H1 (cell line): ENCODE data around the gene LRCH2. TPM values are rescaled to one million over a fixed set of nuclear protein-coding genes. Genes with fewer than 3 reads are reported as not detected.
A peak's percentile ranks its signal among the peaks of the same experiment; 100 is the strongest.

Experiments used
- ASH2L ChIP-seq: fragments of 200-600, 300-600 bp; sonication (generic); IDR thresholded peaks from one replicate; pipeline ENCODE4 v1.7.1; 2017; ENCODE audit warnings: low read length
- CHD2 ChIP-seq: IDR thresholded peaks from 2 replicates; pipeline ENCODE4 v1.6.1; 2012; ENCODE audit warnings: low read length, improper control_type of control experiment
- CTBP2 ChIP-seq: IDR thresholded peaks from 2 replicates; pipeline ENCODE4 v1.7.0; 2011; ENCODE audit warnings: borderline replicate concordance, mild to moderate bottlenecking, moderate library complexity, mixed read lengths, low read length; ENCODE audit not compliant: insufficient read depth, insufficient read length
- EZH2 ChIP-seq: fragments of 200-600 bp; sonication (generic); IDR thresholded peaks from 2 replicates; pipeline ENCODE4 v1.7.1; 2012; ENCODE audit warnings: low read depth, mild to moderate bottlenecking, moderate library complexity, low read length, inconsistent platforms; ENCODE audit not compliant: severe bottlenecking
- FOSL1 ChIP-seq: IDR thresholded peaks from 2 replicates; pipeline ENCODE4 v1.6.1; 2011; ENCODE audit warnings: mild to moderate bottlenecking, low read depth, low read length, moderate library complexity; ENCODE audit not compliant: insufficient read depth
- HDAC2 ChIP-seq, 2 experiments: fragments of 300-600 bp in 1 of 2; sonication (generic) in 1 of 2; IDR thresholded peaks; 2 replicates each; pipeline ENCODE4 v1.6.1; 2011 to 2012; ENCODE audit warnings: low read depth in 2 of 2, low read length in 2 of 2, mild to moderate bottlenecking in 2 of 2, moderate library complexity in 2 of 2, borderline replicate concordance in 1 of 2, inconsistent platforms in 1 of 2
- KDM1A ChIP-seq: fragments of 200-600, 300-600 bp; sonication (generic); IDR thresholded peaks from 2 replicates; pipeline ENCODE4 v1.7.1; 2016; ENCODE audit warnings: mild to moderate bottlenecking, low read length, borderline replicate concordance
- KDM4A ChIP-seq: IDR thresholded peaks from one replicate; pipeline ENCODE4 v1.7.1; 2012; ENCODE audit warnings: low read depth, mild to moderate bottlenecking, moderate library complexity, low read length, inconsistent platforms; ENCODE audit not compliant: severe bottlenecking
- KDM5A ChIP-seq: fragments of 200-600 bp; IDR thresholded peaks from 2 replicates; pipeline ENCODE4 v1.7.1; 2012; ENCODE audit warnings: mild to moderate bottlenecking, low read length, inconsistent platforms, mixed read lengths
- MAFK ChIP-seq: IDR thresholded peaks from 2 replicates; pipeline ENCODE4 v1.6.1; 2012; ENCODE audit warnings: low read depth, mild to moderate bottlenecking, improper control_type of control experiment, low read length
- RNF2 ChIP-seq: fragments of 200-900, 300-1000 bp; sonication (generic); IDR thresholded peaks from 2 replicates; pipeline ENCODE4 v1.7.1; 2016; ENCODE audit warnings: borderline replicate concordance, low read depth, mild to moderate bottlenecking, antibody characterized with exemption, low read length; ENCODE audit not compliant: poor library complexity, severe bottlenecking; ENCODE audit errors: missing control alignments
- RXRA ChIP-seq: IDR thresholded peaks from 2 replicates; pipeline ENCODE4 v1.6.1; 2011; ENCODE audit warnings: low read depth, mild to moderate bottlenecking, low read length, moderate library complexity; ENCODE audit not compliant: insufficient read depth
- SIN3A ChIP-seq, 2 experiments: IDR thresholded peaks in 1 of 2; conservative IDR thresholded peaks in 1 of 2; 2 replicates each; pipeline ENCODE4 v1.6.1; 2011 to 2012; ENCODE audit warnings: low read length in 2 of 2, improper control_type of control experiment in 1 of 2, low read depth in 1 of 2, mild to moderate bottlenecking in 1 of 2
- SP1 ChIP-seq: IDR thresholded peaks from 2 replicates; pipeline ENCODE4 v1.6.1; 2011; ENCODE audit warnings: low read depth, low read length
- TAF7 ChIP-seq: optimal IDR thresholded peaks from 2 replicates; pipeline ENCODE3; 2011; ENCODE audit warnings: low read depth, mild to moderate bottlenecking, inconsistent platforms, low read length, moderate library complexity, borderline replicate concordance
- TBP ChIP-seq: IDR thresholded peaks from 2 replicates; pipeline ENCODE4 v1.6.1; 2011; ENCODE audit warnings: low read depth, low read length, improper control_type of control experiment
- TEAD4 ChIP-seq: IDR thresholded peaks from 2 replicates; pipeline ENCODE4 v1.6.1; 2012; ENCODE audit warnings: low read depth, low read length, inconsistent platforms, mixed read lengths
- polyA plus RNA-seq, 7 experiments: library from polyadenylated mRNA; depleted of rRNA in 3 of 7; stranded (reverse) in 5 of 7; unstranded in 2 of 7; fragments of >200 nt in 5 of 7; fragments of 200-250 nt in 2 of 7; gene quantifications; 1 replicate in 5 of 7; 2 replicates in 1 of 7; 4 replicates in 1 of 7; pipeline versions ENCODE4 v1.2.1 to v1.2.3, GENCODE V29; 2011 to 2013; ENCODE audit warnings: missing spikeins in 2 of 7, mixed read lengths in 2 of 7
- total RNA-seq: library from RNA; stranded (reverse); fragmentation: NEBNext Ultra II Directional; extraction: Animal tissue kit (Norgen Biotek cat#: 25700); gene quantifications from 2 replicates; pipeline ENCODE4 v1.2.1, GENCODE V29; 2021

Gene LRCH2
- total and polyA plus RNA-seq, 2 of the 8 experiments (the other 6 are each of a cell fraction or from before 2014, with no cell fraction given), result 1.5 to 5.5 TPM

DNA sequence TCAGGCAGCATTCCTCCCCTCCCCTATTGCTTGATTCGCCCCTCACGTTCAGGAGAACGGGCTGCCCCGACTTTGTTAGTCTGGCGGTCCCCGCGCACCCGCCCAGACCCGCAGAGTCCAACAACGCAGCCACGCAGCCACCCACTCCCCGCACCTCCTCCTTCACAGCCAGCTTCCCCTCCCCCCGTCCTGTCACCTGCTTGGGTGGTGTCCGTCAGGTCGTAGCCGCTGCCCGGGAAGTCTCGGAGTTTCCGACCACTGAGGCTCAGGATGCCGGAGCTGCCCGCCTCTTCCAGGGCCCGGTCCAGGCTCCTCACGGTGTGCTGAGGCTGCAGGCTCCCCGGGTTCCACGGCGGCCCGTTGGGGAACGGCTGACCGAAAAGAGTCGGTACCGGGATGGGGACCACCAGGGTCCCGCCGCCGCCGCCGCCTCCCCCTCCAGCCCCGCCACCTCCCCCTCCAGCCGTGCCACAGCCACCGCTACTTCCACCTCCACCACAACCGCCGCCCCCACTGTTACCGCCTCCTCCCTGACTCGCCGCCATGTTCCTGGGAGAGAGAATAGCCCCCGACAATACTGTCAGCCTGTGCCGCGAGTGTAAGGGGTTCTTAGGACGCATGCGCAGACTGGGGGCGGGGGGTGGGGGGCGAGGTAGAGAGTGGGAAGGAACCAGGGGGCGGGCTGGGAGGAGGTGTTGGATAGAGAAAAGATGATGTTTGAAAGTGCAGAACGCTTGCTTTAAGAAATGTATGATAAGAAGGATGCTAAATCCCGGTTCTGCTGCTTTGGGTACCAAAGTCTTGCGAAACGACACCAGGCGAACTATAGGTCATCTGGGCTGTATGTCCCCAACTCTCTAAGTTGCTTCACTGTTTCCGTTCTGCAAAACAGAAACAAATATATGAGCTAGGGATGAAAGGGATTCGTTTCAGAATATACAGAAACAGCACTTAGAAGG is at the start of gene LRCH2 (continued):
- TF ChIP-seq FOSL1 (no peak), EZH2 (no peak), ASH2L (no peak), KDM5A (no peak), RXRA (no peak), CHD2 (no peak), MAFK (no peak), SP1 (no peak), CTBP2 (peak; percentile 57), KDM1A (no peak), TAF7 (no peak), TEAD4 (no peak), SIN3A (conservative IDR thresholded peaks at IDR 0.05 in 1 of 2, IDR thresholded peaks at IDR 0.05 in 1 of 2; ENCODE audit: low read depth in 1 of 2, low read length in 2 of 2) (0 out of 4 replicates have a peak, but pooled peaks of 1 of the 2 experiments have one; percentile 54), HDAC2 (IDR thresholded peaks at IDR 0.05; ENCODE audit: borderline replicate concordance in 1 of 2, low read depth in 2 of 2, low read length in 2 of 2) (0 out of 4 replicates have a peak, but pooled peaks of 1 of the 2 experiments have one; percentile 29), KDM4A (no peak), TBP (no peak), RNF2 (no peak)
- TF ChIP-seq, all 59 proteins: peak for 4
